ENCODE results near the gene SETBP1. TPM values are rescaled to one million over a fixed set of nuclear protein-coding genes. Genes with fewer than 3 reads are reported as not detected.

The SETBP1 gene
- total and polyA plus RNA-seq, 2 of the 8 experiments (the other 6 are each of a cell fraction or from before 2014, with no cell fraction given), result 2.0 to 6.5 TPM

GRCh38 chr18:44851856-44852621 is 171.4 kb downstream of the SETBP1 start:
- WGBS, 2 experiments (ENCODE audit: extremely low coverage in 1 of 2, insufficient coverage in 1 of 2, insufficient read length in 1 of 2, insufficient replicate concordance in 2 of 2, low coverage in 1 of 2, low lambda C conversion rate in 2 of 2, missing lambda C conversion rate in 1 of 2), result 90% methylated on average over 12 of the region's 13 CpGs; no CpG with 5 or more reads in 1 of the 2 experiments
- Histone ChIP-seq H3K27ac (ENCODE audit: low read depth, low read length) (no peak overlapping the region), H4K91ac (replicated peaks; ENCODE audit: insufficient read length, low read length) (no peak overlapping the region), H3K23me2 (ENCODE audit: low read depth, low read length) (no peaks in the 10 kb centered on the region), H3K79me1 (ENCODE audit: low read depth, low read length) (no peaks in the 10 kb centered on the region), H2BK20ac (ENCODE audit: low read length) (no peak overlapping the region), H3K56ac (replicated peaks; ENCODE audit: insufficient read length, low read depth, low read length) (no peak overlapping the region), H2BK120ac (replicated peaks; ENCODE audit: low read depth, low read length) (no peak overlapping the region), H4K20me1 (replicated peaks in 1 of 2; ENCODE audit: control insufficient read depth in 1 of 2, insufficient read depth in 2 of 2, low read length in 2 of 2) (no peaks in the 10 kb centered on the region), H3K79me2 (ENCODE audit: control insufficient read depth in 1 of 2, insufficient read depth in 2 of 2, low read length in 2 of 2) (no peaks in the 10 kb centered on the region), H3K4me3 (ENCODE audit: extremely low read depth in 1 of 4, insufficient read depth in 2 of 4, low read depth in 3 of 4, low read length in 4 of 4) (no peak overlapping the region), H4K8ac (ENCODE audit: extremely low read depth, insufficient read depth, low read length) (no peak overlapping the region), H2BK12ac (ENCODE audit: low read depth, low read length) (no peak overlapping the region), H3K27me3 (replicated peaks in 1 of 4; ENCODE audit: control insufficient read depth in 3 of 4, extremely low read depth in 1 of 4, insufficient read depth in 3 of 4, low read length in 3 of 4) (no peaks in the 10 kb centered on the region), H3K4me2 (ENCODE audit: insufficient read depth in 1 of 2, low read depth in 2 of 2, low read length in 2 of 2) (no peak overlapping the region), H3K23ac (ENCODE audit: insufficient read length) (no peak overlapping the region), H3K4ac (replicated peaks; ENCODE audit: insufficient read length, low read depth, low read length) (no peak overlapping the region), H3K14ac (ENCODE audit: insufficient read length) (no peak overlapping the region), H2AK5ac (ENCODE audit: low read depth, low read length) (no peak overlapping the region), H3K36me3 (ENCODE audit: control insufficient read depth in 2 of 4, insufficient read depth in 4 of 4, low read length in 3 of 4) (no peaks in the 10 kb centered on the region), H3K9me3 (ENCODE audit: insufficient read depth in 2 of 2, low read depth in 1 of 2, low read length in 1 of 2) (no peaks in the 10 kb centered on the region), H2AFZ (ENCODE audit: low read length) (no peak overlapping the region), H2BK5ac (ENCODE audit: low read depth, low read length) (no peak overlapping the region), H3K9ac (replicated peaks in 1 of 4; ENCODE audit: extremely low read depth in 1 of 4, low read depth in 3 of 4, low read length in 3 of 4) (no peak overlapping the region), H3K4me1 (replicated peaks in 1 of 4; ENCODE audit: control insufficient read depth in 3 of 4, insufficient read depth in 4 of 4, low read length in 3 of 4) (peaks cover 0 to 5% (median under 1%) of the 10 kb centered on the region in 4 experiments; a peak in 3 of 7 replicates), H2BK15ac (ENCODE audit: low read length) (no peak overlapping the region), H4K5ac (ENCODE audit: insufficient read length, low read depth, low read length) (no peak overlapping the region), H3K18ac (ENCODE audit: extremely low read depth, low read length) (no peak overlapping the region)
- DNase-seq (ENCODE audit: low read depth in 1 of 2, low spot score in 2 of 2) (no peak), FAIRE-seq (no peak)
- POLR2A ChIA-PET (ENCODE audit: partially characterized antibody), result no interaction called here
- TF ChIP-seq PHF8 (conservative IDR thresholded peaks at IDR 0.05; ENCODE audit: low read depth, low read length), result no peak
- TF ChIP-seq TBP (IDR thresholded peaks at IDR 0.05; ENCODE audit: low read depth, low read length), result no peak
- no peak for TF ChIP-seq SIN3A (conservative IDR thresholded peaks at IDR 0.05 in 1 of 2, IDR thresholded peaks at IDR 0.05 in 1 of 2; ENCODE audit: low read depth in 1 of 2, low read length in 2 of 2)
- TF ChIP-seq TCF12 (IDR thresholded peaks at IDR 0.05; ENCODE audit: low read depth, low read length), result no peak
- no peak for TF ChIP-seq TAF1 (IDR thresholded peaks at IDR 0.05; ENCODE audit: low read depth, low read length)
- no peak for TF ChIP-seq SP4 (IDR thresholded peaks at IDR 0.05; ENCODE audit: low read length)
- TF ChIP-seq SP1 (IDR thresholded peaks at IDR 0.05; ENCODE audit: low read depth, low read length), result no peak
- TF ChIP-seq HDAC6 (IDR thresholded peaks at IDR 0.05; ENCODE audit: low read depth, low read length), result no peak
- TF ChIP-seq E2F6 (IDR thresholded peaks at IDR 0.05), result no peak
- no peak for TF ChIP-seq BCL11A (IDR thresholded peaks at IDR 0.05; ENCODE audit: low read depth in 2 of 2, low read length in 2 of 2)
- CTCF ChIA-PET (ENCODE audit: partially characterized antibody), result interaction anchor here (0.7 kb wide), 1 partner anchor 1111 kb away, joined by 3 read pairs; no protein-coding TSS in a partner anchor

Data from H1 (cell line).